GM12878 (cell line): ENCODE measurements around the gene LDLRAD4. TPM values are rescaled to one million over a fixed set of nuclear protein-coding genes. Genes with fewer than 3 reads are reported as not detected.

Experiments
- ATAC-seq: fragments of 200-7000 bp; cut with Tn5 transposase; 3 replicates; pipeline ENCODE4 v1.9.1; 2020; ENCODE audit warnings: mild to moderate bottlenecking, moderate library complexity
- BruUV-seq: library from RNA; stranded (reverse); fragments of 400-500 nt; replicated peaks from 2 replicates; lab custom pipeline; 2021; lab: Mats Ljungman, UMichigan
- CTCF ChIA-PET: fragments of 300-600 bp; sonication (Branson Sonifier 250); formaldehyde crosslinking; extraction: SDS; loops from one replicate; lab custom pipeline; 2021; ENCODE audit warnings: inconsistent platforms; lab: Yijun Ruan, JAX
- POLR2A ChIA-PET: fragments of 350-600 bp; formaldehyde crosslinking; extraction: SDS; loops from one replicate; lab custom pipeline; 2021; ENCODE audit warnings: inconsistent platforms; lab: Charles Lee
- RAD21 ChIA-PET: fragments of 300-600 bp; sonication (Branson Sonifier 250); formaldehyde crosslinking; loops from one replicate; lab custom pipeline; 2023; ENCODE audit warnings: antibody characterized with exemption; ENCODE audit not compliant: unreplicated experiment; lab: Charles Lee
- SMC1A ChIA-PET: fragments of 300-600 bp; sonication (Branson Sonifier 250); formaldehyde crosslinking; loops from one replicate; lab custom pipeline; 2023; ENCODE audit not compliant: unreplicated experiment, uncharacterized antibody; lab: Charles Lee
- DNase-seq: peaks from one replicate; pipeline ENCODE4 v3.0.0-alpha.2; 2011; ENCODE audit warnings: low read depth, low spot score
- FAIRE-seq: peaks from 3 replicates; lab custom pipeline; 2011; peaks lifted over from hg19 to GRCh38; lab: Jason Lieb, UNC
- H2AFZ ChIP-seq: 2 replicates; pipeline ENCODE4 v1.6.0; 2011; ENCODE audit warnings: low read depth, low read length, control low read depth; ENCODE audit not compliant: control insufficient read depth
- H3K27ac ChIP-seq: 2 replicates; pipeline ENCODE4 v1.5.1; 2011; ENCODE audit warnings: control low read depth; ENCODE audit not compliant: control insufficient read depth, insufficient read depth
- H3K27me3 ChIP-seq, 2 experiments: replicated peaks in 1 of 2; 2 replicates each; pipeline versions ENCODE4 v1.6.0 to v1.6.1; 2011; ENCODE audit warnings: low read length in 1 of 2; ENCODE audit not compliant: control insufficient read depth in 2 of 2, insufficient read depth in 2 of 2
- H3K36me3 ChIP-seq, 2 experiments: 2 replicates each; pipeline ENCODE4 v1.5.1; 2011; ENCODE audit warnings: low read length in 1 of 2; ENCODE audit not compliant: control insufficient read depth in 2 of 2, insufficient read depth in 2 of 2
- H3K4me1 ChIP-seq: 2 replicates; pipeline ENCODE4 v1.6.1; 2011; ENCODE audit warnings: mild to moderate bottlenecking, low read length, moderate library complexity, mixed read lengths; ENCODE audit not compliant: control insufficient read depth, insufficient read depth
- H3K4me2 ChIP-seq: 2 replicates; pipeline ENCODE4 v1.6.0; 2011; ENCODE audit warnings: control low read depth; ENCODE audit not compliant: control insufficient read depth, insufficient read depth
- H3K4me3 ChIP-seq: fragments of 200-600 bp; sonication (generic); 2 replicates; pipeline ENCODE4 v1.5.1; 2016
- H3K79me2 ChIP-seq: 2 replicates; pipeline ENCODE4 v1.6.0; 2011; ENCODE audit warnings: low read length; ENCODE audit not compliant: control insufficient read depth, insufficient read depth
- H3K9ac ChIP-seq: 2 replicates; pipeline ENCODE4 v1.8.0; 2011; ENCODE audit warnings: low read length, control low read depth, mixed read lengths; ENCODE audit not compliant: control insufficient read depth, insufficient read depth
- H3K9me3 ChIP-seq: replicated peaks from 3 replicates; pipeline ENCODE4 v1.5.1; 2011; ENCODE audit warnings: mild to moderate bottlenecking, low read length; ENCODE audit not compliant: control insufficient read depth, insufficient read depth
- H4K20me1 ChIP-seq: 2 replicates; pipeline ENCODE4 v1.6.0; 2011; ENCODE audit not compliant: control insufficient read depth, insufficient read depth
- ATF2 ChIP-seq: IDR thresholded peaks from 2 replicates; pipeline ENCODE4 v1.6.1; 2012; ENCODE audit warnings: low read length, inconsistent platforms
- BRCA1 ChIP-seq: IDR thresholded peaks from 2 replicates; pipeline ENCODE4 v1.6.1; 2011; ENCODE audit warnings: low read depth, low read length, improper control_type of control experiment
- CBX3 ChIP-seq: fragments of 200-600 bp; sonication (generic); IDR thresholded peaks from 2 replicates; pipeline ENCODE4 v1.6.1; 2016; ENCODE audit warnings: low read depth, borderline replicate concordance
- CHD1 ChIP-seq: IDR thresholded peaks from 2 replicates; pipeline ENCODE4 v1.6.1; 2012; ENCODE audit warnings: low read depth, low read length, improper control_type of control experiment
- EZH2 ChIP-seq: IDR thresholded peaks from 2 replicates; pipeline ENCODE4 v1.6.1; 2012; ENCODE audit warnings: low read depth, mild to moderate bottlenecking, control low read depth, inconsistent platforms, low read length, borderline replicate concordance; ENCODE audit not compliant: control insufficient read depth
- FOS ChIP-seq: IDR thresholded peaks from 3 replicates; pipeline ENCODE4 v1.6.1; 2011; ENCODE audit warnings: borderline replicate concordance; ENCODE audit not compliant: insufficient read length; ENCODE audit errors: extremely low read depth
- FOXM1 ChIP-seq: IDR thresholded peaks from 2 replicates; pipeline ENCODE4 v1.6.1; 2012; ENCODE audit warnings: low read depth, mild to moderate bottlenecking, inconsistent platforms, low read length, moderate library complexity
- HCFC1 ChIP-seq: fragments of 150-350 bp; IDR thresholded peaks from 2 replicates; pipeline ENCODE4 v1.6.1; 2014; ENCODE audit warnings: low read length
- IRF4 ChIP-seq: IDR thresholded peaks from 2 replicates; pipeline ENCODE4 v1.6.1; 2011; ENCODE audit warnings: low read depth, low read length
- JUND ChIP-seq: IDR thresholded peaks from 2 replicates; pipeline ENCODE4 v1.6.1; 2012; ENCODE audit warnings: low read depth, mild to moderate bottlenecking, low read length, improper control_type of control experiment, moderate library complexity
- NFYA ChIP-seq: IDR thresholded peaks from 2 replicates; pipeline ENCODE4 v1.6.1; 2011; ENCODE audit warnings: low read depth, mild to moderate bottlenecking, low read length, improper control_type of control experiment, borderline replicate concordance
- RB1 ChIP-seq: fragments of 450-650 bp; formaldehyde crosslinking; IDR thresholded peaks from 2 replicates; pipeline ENCODE4 v1.6.1; 2017; ENCODE audit warnings: mild to moderate bottlenecking, borderline replicate concordance
- RCOR1 ChIP-seq: conservative IDR thresholded peaks from 2 replicates; pipeline ENCODE4 v1.6.1; 2012; ENCODE audit warnings: low read depth, low read length, improper control_type of control experiment
- SMC3 ChIP-seq: IDR thresholded peaks from 2 replicates; pipeline ENCODE4 v1.6.1; 2011; ENCODE audit warnings: low read length, improper control_type of control experiment, borderline replicate concordance
- STAT1 ChIP-seq: fragments of 450-650 bp; conservative IDR thresholded peaks from 2 replicates; pipeline ENCODE4 v1.6.1; 2014; ENCODE audit warnings: antibody characterized with exemption, mild to moderate bottlenecking
- SUZ12 ChIP-seq: fragments of 200-600 bp; sonication (generic); IDR thresholded peaks from one replicate; pipeline ENCODE4 v1.6.1; 2018; ENCODE audit warnings: antibody characterized with exemption, mild to moderate bottlenecking; ENCODE audit not compliant: unreplicated experiment
- ZSCAN29 ChIP-seq: fragments of 450-650 bp; IDR thresholded peaks from 2 replicates; pipeline ENCODE4 v1.6.1; 2017; ENCODE audit warnings: mild to moderate bottlenecking, moderate library complexity
- WGBS: methylation state at CpG from one replicate; pipeline ENCODE4 v1.1.6; 2016; ENCODE audit warnings: low lambda C conversion rate; ENCODE audit not compliant: insufficient replicate concordance, insufficient coverage; ENCODE audit errors: missing lambda C conversion rate; 5-methylcytosine and 5-hydroxymethylcytosine counted together
- in situ Hi-C: fragments of 300-500 bp; cut with MboI; formaldehyde crosslinking; loops from 9 replicates; pipeline ENCODE4 v1.14.3; 2018; ENCODE audit warnings: mixed read lengths
- intact Hi-C: fragments of 100-400 bp; cut with micrococcal nuclease; formaldehyde crosslinking; loops from one replicate; pipeline ENCODE4 v1.14.2; 2022; ENCODE audit not compliant: unreplicated experiment
- polyA plus RNA-seq, 11 experiments: library from polyadenylated mRNA; depleted of rRNA in 4 of 11; unstranded in 6 of 11; stranded (reverse) in 5 of 11; fragments of >200 nt; fragmentation: Nextera tagmentation in 4 of 11; fragmentation: Illumina TruSeq in 1 of 11; extraction: Ambion mirVana in 4 of 11; extraction: Trizol in 1 of 11; gene quantifications; 1 replicate in 1 of 11; 2 replicates in 10 of 11; pipeline versions ENCODE4 v1.2.1 to v1.2.3, GENCODE V29; 2011 to 2016; ENCODE audit warnings: inconsistent platforms in 2 of 11, missing spikeins in 2 of 11, low read depth in 1 of 11
- total RNA-seq, 4 experiments: library from RNA; depleted of rRNA in 3 of 4; stranded (reverse); fragments of >200 nt in 3 of 4; fragmentation: Illumina TruSeq in 1 of 4; extraction: Trizol in 1 of 4; gene quantifications; 2 replicates each; pipeline versions ENCODE4 v1.2.1 to v1.2.3, GENCODE V29; 2013 to 2021

Gene LDLRAD4
- total and polyA plus RNA-seq, 10 of the 15 experiments (the other 5 are each of a cell fraction or from before 2014, with no cell fraction given) = 2.7 to 16.8 (median 11.2) TPM

- H3K4me2 ChIP-seq = no peak overlapping the region
- BruUV-seq = no TSS peak
- DNase-seq = no peak
- no peaks in the 10 kb centered on the region for H3K36me3 ChIP-seq
- no peak for ATAC-seq
- H3K27me3 ChIP-seq = no peaks in the 10 kb centered on the region
- H4K20me1 ChIP-seq = no peaks in the 10 kb centered on the region
- 50% methylated on average over 3 of the region's 3 CpGs for WGBS
- H3K4me1 ChIP-seq = peaks cover 9% of the 10 kb centered on the region
- H2AFZ ChIP-seq = no peak overlapping the region
- in situ Hi-C loops = no loop called here
- POLR2A ChIA-PET = no interaction called here
- SMC1A ChIA-PET = interaction anchor here (1.9 kb wide), 1 partner anchor 8 kb away, joined by 5 read pairs; no protein-coding TSS in a partner anchor
- H3K27ac ChIP-seq = no peak overlapping the region
- CTCF ChIA-PET = interaction anchor here (0.6 to 0.9 kb wide), 2 partner anchors 18 to 32 kb away, joined by 3 to 4 read pairs; no protein-coding TSS in a partner anchor
- intact Hi-C loops = no loop called here
- no peak overlapping the region for H3K9ac ChIP-seq
- H3K9me3 ChIP-seq = peaks cover 5% of the 10 kb centered on the region
- H3K79me2 ChIP-seq = no peaks in the 10 kb centered on the region
- RAD21 ChIA-PET = no interaction called here
- no peak for FAIRE-seq
- TF ChIP-seq ATF2 = no peak
- no peak for TF ChIP-seq EZH2
- no peak for TF ChIP-seq CHD1
- no peak for TF ChIP-seq IRF4
- no peak for TF ChIP-seq JUND
- no peak for TF ChIP-seq RB1
- no peak for TF ChIP-seq RCOR1
- no peak for TF ChIP-seq ZSCAN29
- TF ChIP-seq FOS = no peak
- TF ChIP-seq FOXM1 = no peak
- TF ChIP-seq CBX3 = no peak
- no peak for TF ChIP-seq HCFC1
- TF ChIP-seq SMC3 = no peak
- TF ChIP-seq STAT1 = no peak
- TF ChIP-seq NFYA = no peak
- no peak for TF ChIP-seq BRCA1
- TF ChIP-seq SUZ12 = no peak
- H3K4me3 ChIP-seq = no peak overlapping the region
Measured at GRCh38 chr18:13592246-13592645, 373.7 kb downstream of the LDLRAD4 start.
